GM21576 (cell line): ENCODE data around the gene ACCS.

ENCODE experiments used
- ATAC-seq: cut with Tn5 transposase; IDR thresholded peaks from one replicate; pipeline ENCODE4 v1.9.1; 2021; ENCODE audit warnings: mild to moderate bottlenecking, moderate library complexity; ENCODE audit not compliant: unreplicated experiment

Gene ACCS

GRCh38 chr11:44036811-44037657 lies 29.0 kb upstream of the ACCS start:
- ATAC-seq: peak; percentile 78

GRCh38 chr11:44037658-44037998 lies 28.4 kb upstream of the ACCS start:
- ATAC-seq: no peak

- no peak for ATAC-seq
Measured at GRCh38 chr11:44043157-44043556, 22.9 kb upstream of the ACCS start.

GRCh38 chr11:44046182-44046581 lies 19.9 kb upstream of the ACCS start:
- no peak for ATAC-seq

GRCh38 chr11:44047298-44047697 lies 18.8 kb upstream of the ACCS start:
- no peak for ATAC-seq

- ATAC-seq: no peak
Measured at GRCh38 chr11:44047931-44048431, 18.1 kb upstream of the ACCS start, which contains the start of gene ACCSL. TSS of gene ACCSL (plus strand) at chr11:44047981. CDS start at chr11:44048037, 56 bp downstream.

GRCh38 chr11:44049832-44050231 lies 16.2 kb upstream of the ACCS start:
- ATAC-seq: no peak

- no peak for ATAC-seq
Measured at GRCh38 chr11:44051171-44051570, 14.9 kb upstream of the ACCS start.

GRCh38 chr11:44057340-44057739 lies 8.7 kb upstream of the ACCS start:
- ATAC-seq: no peak

- ATAC-seq: no peak
Measured at GRCh38 chr11:44058275-44058674, 7.8 kb upstream of the ACCS start.

- ATAC-seq: no peak
Measured at GRCh38 chr11:44065161-44065661, 859 bp upstream of the ACCS start.

GRCh38 chr11:44066732-44067141 lies 667 bp downstream of the ACCS start:
- ATAC-seq: no peak

- no peak for ATAC-seq
Measured at GRCh38 chr11:44067266-44067665, 1.2 kb downstream of the ACCS start.

- no peak for ATAC-seq
Measured at GRCh38 chr11:44068180-44068579, 2.1 kb downstream of the ACCS start.

- ATAC-seq: no peak
Measured at GRCh38 chr11:44071157-44071556, 5.1 kb downstream of the ACCS start.

- no peak for ATAC-seq
Measured at GRCh38 chr11:44072757-44073658, 6.9 kb downstream of the ACCS start.

GRCh38 chr11:44078794-44079193 lies 12.7 kb downstream of the ACCS start:
- ATAC-seq: no peak

- ATAC-seq: no peak
Measured at GRCh38 chr11:44079376-44079775, 13.3 kb downstream of the ACCS start.

GRCh38 chr11:44080951-44081350 lies 14.9 kb downstream of the ACCS start:
- no peak for ATAC-seq

- ATAC-seq: no peak
Measured at GRCh38 chr11:44082645-44083044, 16.6 kb downstream of the ACCS start.

- no peak for ATAC-seq
Measured at GRCh38 chr11:44083433-44083832, 17.4 kb downstream of the ACCS start.
